ENCODE data around the gene GRK3. TPM values are rescaled to one million over a fixed set of nuclear protein-coding genes. Genes with fewer than 3 reads are reported as not detected.
A peak's percentile ranks its signal among the peaks of the same experiment; 100 is the strongest.
"Not testable (repeated sequence)": the region's sequence is repeated elsewhere in the genome, so short reads cannot be mapped to it uniquely, and the experiment has no call there.

The GRK3 gene
- total RNA-seq, 1 donor from 2014 or later, result 34.3 TPM

- Histone ChIP-seq H3K4me1 (no peaks in the 10 kb centered on the region), H3K9me3 (no peaks in the 10 kb centered on the region), H3K36me3 (no peaks in the 10 kb centered on the region), H3K27ac (no peak overlapping the region), H3K4me3 (no peak overlapping the region), H3K27me3 (ENCODE audit: low read depth) (no peaks in the 10 kb centered on the region)
- ATAC-seq (no peak), DNase-seq (no peak)
- intact Hi-C loops (cut with DNase I), result no loop called here
- no peak for TF ChIP-seq CTCF (IDR thresholded peaks at IDR 0.05)
Observed at GRCh38 chr22:25555586-25555985, 8.9 kb upstream of the GRK3 start.

DNA sequence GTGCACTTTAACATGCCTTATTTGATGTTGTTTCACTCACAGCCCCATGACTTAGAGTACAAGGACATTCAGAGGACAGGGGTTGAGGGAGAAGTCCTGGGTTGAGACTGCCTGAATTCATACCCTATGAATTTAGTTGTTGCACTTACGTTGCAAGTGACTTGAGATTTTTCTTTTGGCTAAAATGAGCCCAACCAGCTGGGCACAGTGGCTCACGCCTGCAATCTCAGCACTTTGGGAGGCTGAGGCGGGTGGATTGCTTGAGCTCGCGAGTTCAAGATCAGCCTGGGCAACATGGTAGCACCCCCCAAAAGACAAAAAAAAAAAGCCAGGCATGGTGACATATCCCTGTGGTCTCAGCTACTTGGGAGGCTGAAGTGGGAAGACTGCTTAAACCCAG is 7.3 kb upstream of the GRK3 start:
- H3K36me3 ChIP-seq, result no peaks in the 10 kb centered on the region
- no peaks in the 10 kb centered on the region for H3K9me3 ChIP-seq
- DNase-seq, result no peak
- H3K4me3 ChIP-seq, result no peak overlapping the region
- H3K27ac ChIP-seq, result no peak overlapping the region
- intact Hi-C loops (cut with DNase I), result no loop called here
- H3K4me1 ChIP-seq, result no peaks in the 10 kb centered on the region
- no peaks in the 10 kb centered on the region for H3K27me3 ChIP-seq (ENCODE audit: low read depth)
- ATAC-seq, result no peak
- no peak for TF ChIP-seq CTCF (IDR thresholded peaks at IDR 0.05)

GRCh38 chr22:25558341-25558740 is 6.1 kb upstream of the GRK3 start:
- no peak for ATAC-seq
- Histone ChIP-seq H3K36me3 (no peaks in the 10 kb centered on the region), H3K4me3 (no peak overlapping the region), H3K27ac (no peak overlapping the region), H3K9me3 (no peaks in the 10 kb centered on the region), H3K4me1 (peaks cover 1% of the 10 kb centered on the region), H3K27me3 (ENCODE audit: low read depth) (no peaks in the 10 kb centered on the region)
- no peak for DNase-seq
- intact Hi-C loops (cut with DNase I), result no loop called here
- TF ChIP-seq CTCF (IDR thresholded peaks at IDR 0.05), result no peak

DNA sequence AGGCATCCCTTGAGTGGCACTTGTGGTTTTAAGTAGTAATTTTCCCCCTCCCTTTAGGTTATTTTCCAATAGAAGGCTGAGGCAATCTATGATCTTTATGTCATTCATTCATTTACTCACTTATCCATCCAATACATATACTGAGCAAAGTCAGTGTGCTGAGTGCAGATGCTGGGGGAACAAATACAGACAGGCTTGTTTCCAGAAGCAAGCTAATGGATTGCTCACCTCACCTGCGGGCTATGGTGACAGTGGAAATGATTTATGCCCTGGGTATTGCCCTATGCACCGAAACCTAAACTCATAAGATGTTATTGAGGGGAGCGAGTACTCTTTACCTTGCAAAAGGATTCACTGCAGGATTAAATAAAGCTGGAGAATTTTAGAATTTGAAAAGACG is 4.6 kb upstream of the GRK3 start:
- H3K27ac ChIP-seq; H3K36me3 ChIP-seq; intact Hi-C loops (cut with DNase I); H3K4me3 ChIP-seq; ATAC-seq; H3K9me3 ChIP-seq; H3K27me3 ChIP-seq (ENCODE audit: low read depth); DNase-seq: not testable (repeated sequence)
- H3K4me1 ChIP-seq, result peaks cover 11% of the 10 kb centered on the region

DNA sequence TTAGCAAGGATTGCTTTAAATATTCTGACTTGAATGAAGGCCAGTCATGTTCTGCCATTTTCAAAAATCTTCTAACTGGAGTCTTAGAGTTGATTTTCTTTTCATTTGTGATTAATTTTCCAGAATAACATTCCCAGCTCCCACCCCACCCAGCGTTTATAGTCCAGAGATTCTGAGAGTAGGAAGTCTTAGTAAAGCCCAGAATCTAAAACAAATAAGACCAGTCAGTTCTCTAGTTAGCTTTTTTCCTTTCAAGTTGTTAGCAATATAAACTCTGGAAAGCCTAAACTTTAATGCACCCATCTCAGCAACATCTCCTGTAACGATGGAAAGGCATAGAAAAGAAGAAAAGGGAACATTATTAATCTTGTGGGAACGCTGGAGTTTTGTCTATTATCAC is 3.3 kb upstream of the GRK3 start:
- H3K4me3 ChIP-seq; DNase-seq; ATAC-seq; H3K36me3 ChIP-seq; H3K9me3 ChIP-seq; H3K27ac ChIP-seq; H3K27me3 ChIP-seq (ENCODE audit: low read depth); intact Hi-C loops (cut with DNase I): not testable (repeated sequence)
- H3K4me1 ChIP-seq, result peaks cover 21% of the 10 kb centered on the region

GRCh38 chr22:25561927-25562326 is 2.5 kb upstream of the GRK3 start:
- ATAC-seq; H3K9me3 ChIP-seq; H3K36me3 ChIP-seq; H3K4me3 ChIP-seq; H3K27me3 ChIP-seq (ENCODE audit: low read depth); DNase-seq; intact Hi-C loops (cut with DNase I); H3K27ac ChIP-seq: not testable (repeated sequence)
- peaks cover 25% of the 10 kb centered on the region for H3K4me1 ChIP-seq

DNA sequence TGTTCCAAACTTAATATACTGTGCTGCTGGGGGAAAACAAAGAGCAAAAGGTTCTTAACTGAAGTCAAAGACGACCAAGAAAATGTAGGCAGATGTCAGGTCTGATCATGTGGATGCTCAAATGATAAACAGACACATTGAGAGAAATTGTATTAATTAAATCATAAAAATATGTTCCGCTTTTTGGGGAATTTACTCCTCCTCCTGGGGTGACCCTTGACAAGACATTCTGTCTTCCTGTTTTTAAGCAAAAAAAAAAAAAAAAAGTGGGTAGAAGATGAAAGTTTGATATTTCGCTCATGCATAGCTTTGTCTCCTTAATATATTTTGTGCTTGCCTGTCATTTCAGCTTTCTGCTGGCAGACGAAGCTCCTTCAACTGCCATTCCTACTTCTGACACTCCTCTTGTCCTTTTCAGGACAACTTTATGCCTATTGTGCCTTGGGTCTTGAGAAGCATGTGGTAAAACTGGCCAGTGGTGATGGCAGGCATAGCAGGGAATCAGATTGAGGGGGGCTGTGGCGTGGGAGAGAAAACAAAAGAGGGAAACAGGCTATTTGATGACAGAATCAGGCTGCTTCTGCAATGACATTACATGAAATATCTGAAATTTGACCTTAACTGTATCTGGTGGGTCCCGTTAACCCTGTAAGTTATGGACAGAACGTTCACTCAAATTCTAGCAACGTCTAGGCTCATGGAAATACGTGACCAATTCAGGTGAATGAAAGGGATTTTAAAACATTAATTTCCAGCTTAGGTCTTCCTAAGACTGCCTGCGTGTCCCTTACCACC is 1.3 kb upstream of the GRK3 start:
- peak overlapping the region; percentile 79 for H3K27ac ChIP-seq
- intact Hi-C loops (cut with DNase I); H3K36me3 ChIP-seq; ATAC-seq; H3K27me3 ChIP-seq (ENCODE audit: low read depth); H3K9me3 ChIP-seq; DNase-seq: not testable (repeated sequence)
- peaks cover 31% of the 10 kb centered on the region for H3K4me1 ChIP-seq
- peak overlapping the region; percentile 84 for H3K4me3 ChIP-seq

Measured in lower lobe of right lung (tissue), 2 donors.